K562 (cell line): Measurements from ENCODE around the gene SLC16A13. TPM values are rescaled to one million over a fixed set of nuclear protein-coding genes. Genes with fewer than 3 reads are reported as not detected.

Experiments
- BACH1 ChIP-seq: fragments of 200-800 bp; sonication (Bioruptor generic); IDR thresholded peaks from 2 replicates; pipeline ENCODE4 v1.6.1; 2016; ENCODE audit warnings: missing genetic modification characterization, missing compliant biosample characterization
- CXXC5 ChIP-seq: fragments of 250-450 bp; sonication (Bioruptor Pico); IDR thresholded peaks from 2 replicates; pipeline ENCODE4 v1.8.0; 2022; ENCODE audit warnings: inconsistent platforms, mild to moderate bottlenecking, moderate library complexity
- DPF2 ChIP-seq: fragments of 450-650 bp; IDR thresholded peaks from 2 replicates; pipeline ENCODE4 v1.6.1; 2016
- ETV5 ChIP-seq: sonication (generic); formaldehyde crosslinking; IDR thresholded peaks from 2 replicates; pipeline ENCODE4 v1.4.0; 2020; ENCODE audit warnings: low read depth, mild to moderate bottlenecking, missing genetic modification reagents
- FOXK2 ChIP-seq, 2 experiments: fragments of 450-650 bp; IDR thresholded peaks in 1 of 2; conservative IDR thresholded peaks in 1 of 2; 2 replicates each; pipeline ENCODE4 v1.6.1; 2016; ENCODE audit warnings: low read depth in 2 of 2, mild to moderate bottlenecking in 1 of 2
- HNRNPLL ChIP-seq: fragments of 200-400 bp; formaldehyde crosslinking; IDR thresholded peaks from 2 replicates; pipeline ENCODE4 v1.6.1; 2017; ENCODE audit warnings: low read length, low read depth, mild to moderate bottlenecking; ENCODE audit not compliant: poor library complexity, severe bottlenecking
- NRF1 ChIP-seq, 2 experiments: fragments of 450-650 bp; IDR thresholded peaks in 1 of 2; conservative IDR thresholded peaks in 1 of 2; 2 replicates each; pipeline ENCODE4 v1.6.1; 2014; ENCODE audit warnings: mild to moderate bottlenecking in 2 of 2
- POLR2G ChIP-seq: fragments of 200-400 bp; formaldehyde crosslinking; IDR thresholded peaks from 2 replicates; pipeline ENCODE4 v1.6.1; 2017; ENCODE audit warnings: low read depth, mild to moderate bottlenecking, antibody characterized with exemption, low read length, moderate library complexity
- RBFOX2 ChIP-seq: fragments of 200-400 bp; formaldehyde crosslinking; IDR thresholded peaks from 2 replicates; pipeline ENCODE4 v1.6.1; 2017; ENCODE audit warnings: low read depth, mild to moderate bottlenecking, low read length, moderate library complexity
- RFX1 ChIP-seq: fragments of 450-650 bp; IDR thresholded peaks from 2 replicates; pipeline ENCODE4 v1.6.1; 2016; ENCODE audit warnings: mild to moderate bottlenecking, moderate library complexity
- SIN3B ChIP-seq: fragments of 450-650 bp; IDR thresholded peaks from 2 replicates; pipeline ENCODE4 v1.6.1; 2017; ENCODE audit warnings: low read depth, mild to moderate bottlenecking, moderate library complexity
- TAF9B ChIP-seq: fragments of 450-650 bp; IDR thresholded peaks from 2 replicates; pipeline ENCODE4 v1.6.1; 2018; ENCODE audit warnings: mild to moderate bottlenecking; ENCODE audit not compliant: partially characterized antibody
- ZKSCAN1 ChIP-seq: fragments of 150-350 bp; IDR thresholded peaks from 2 replicates; pipeline ENCODE4 v1.6.1; 2016; ENCODE audit warnings: low read depth, low read length
- ZNF609 ChIP-seq: sonication (generic); formaldehyde crosslinking; IDR thresholded peaks from 2 replicates; pipeline ENCODE4 v1.8.1; 2023; ENCODE audit warnings: missing genetic modification reagents, mild to moderate bottlenecking, borderline replicate concordance
- polyA plus RNA-seq, 8 experiments: library from polyadenylated mRNA; depleted of rRNA in 4 of 8; stranded (reverse) in 5 of 8; unstranded in 3 of 8; fragments of >200 nt; fragmentation: Nextera tagmentation in 2 of 8; fragmentation: Illumina TruSeq in 1 of 8; extraction: Ambion mirVana in 2 of 8; extraction: Trizol in 1 of 8; gene quantifications; 2 replicates each; pipeline versions ENCODE4 v1.2.1 to v1.2.3, GENCODE V29; 2011 to 2014; ENCODE audit warnings: inconsistent platforms in 1 of 8, missing spikeins in 1 of 8
- total RNA-seq, 7 experiments: library from RNA; depleted of rRNA in 6 of 7; stranded (reverse); fragments of >200 nt in 6 of 7; fragmentation: Illumina TruSeq in 2 of 7; extraction: Trizol in 2 of 7; gene quantifications; 2 replicates each; pipeline versions ENCODE4 v1.2.1 to v1.2.3, GENCODE V29; 2011 to 2021; ENCODE audit warnings: low replicate concordance in 1 of 7
- TF ChIP-seq, protein P1 (sequence below), 3 experiments: IDR thresholded peaks in 2 of 3; conservative IDR thresholded peaks in 1 of 3; 2 replicates each; pipeline ENCODE4 v1.5.1; 2011 to 2012; ENCODE audit warnings: low read length in 3 of 3, mild to moderate bottlenecking in 3 of 3, control low read depth in 2 of 3, improper control_type of control experiment in 1 of 3, inconsistent platforms in 1 of 3, low read depth in 1 of 3, mixed read lengths in 1 of 3, moderate library complexity in 1 of 3; ENCODE audit not compliant: insufficient read depth in 2 of 3
- TF ChIP-seq, protein P2 (sequence below), 2 experiments: fragments of 450-650 bp; conservative IDR thresholded peaks; 2 replicates each; pipeline ENCODE4 v1.6.1; 2017; ENCODE audit warnings: mild to moderate bottlenecking in 2 of 2, moderate library complexity in 2 of 2
- TF ChIP-seq, protein P3 (sequence below): sonication (generic); formaldehyde crosslinking; IDR thresholded peaks from 2 replicates; pipeline ENCODE4 v1.8.0; 2022; ENCODE audit warnings: mild to moderate bottlenecking, missing genetic modification reagents

SLC16A13 gene
- total and polyA plus RNA-seq, 9 of the 15 experiments (the other 6 are each of a cell fraction or from before 2014, with no cell fraction given), result 0.04 to 5.6 (median 0.87) TPM

DNA sequence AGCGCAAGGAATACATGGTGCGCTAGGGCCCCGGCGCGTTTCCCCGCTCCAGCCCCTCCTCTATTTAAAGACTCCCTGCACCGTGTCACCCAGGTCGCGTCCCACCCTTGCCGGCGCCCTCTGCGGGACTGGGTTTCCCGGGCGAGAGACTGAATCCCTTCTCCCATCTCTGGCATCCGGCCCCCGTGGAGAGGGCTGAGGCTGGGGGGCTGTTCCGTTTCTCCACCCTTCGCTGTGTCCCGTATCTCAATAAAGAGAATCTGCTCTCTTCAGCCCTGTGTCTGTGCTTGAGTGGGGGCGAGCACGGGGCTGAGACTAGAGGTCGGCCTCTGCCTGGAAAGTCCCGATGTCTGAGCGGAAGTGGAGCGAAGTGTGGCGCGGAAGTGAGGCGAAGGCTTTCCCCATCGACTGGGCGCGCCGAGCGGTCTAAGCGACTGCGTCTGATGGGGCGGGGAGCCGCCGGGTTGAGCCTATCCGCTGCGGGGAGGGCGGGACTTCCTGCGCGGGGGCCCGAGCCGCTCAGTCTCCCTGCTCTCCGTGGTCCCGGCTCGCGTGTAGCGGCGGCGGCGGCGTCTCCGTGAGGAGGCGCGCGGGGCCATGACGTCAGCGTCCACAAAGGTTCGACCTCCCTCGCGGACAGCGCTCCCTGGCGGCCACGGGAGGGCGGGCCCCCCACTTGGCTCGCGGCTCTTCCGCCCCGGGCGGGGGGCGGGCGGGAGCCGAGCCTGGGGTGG lies 21.4 kb upstream of the SLC16A13 start (continued):
- TF ChIP-seq RBFOX2 (peak; percentile 93), ZKSCAN1 (0 out of 2 replicates have a peak, but pooled peaks have one; percentile 44), CXXC5 (CRISPR knock-in tag) (peak; percentile 83), BACH1 (tag) (no peak), TAF9B (peak; percentile 25), HNRNPLL (peak; percentile 44), NRF1 (conservative IDR thresholded peaks at IDR 0.05 in 1 of 2, IDR thresholded peaks at IDR 0.05 in 1 of 2) (peak; percentile 86 to 89), ZNF609 (CRISPR knock-in tag) (no peak), SIN3B (peak; percentile 33; the same call in 1 of the 2 replicates), ETV5 (peak; percentile 58; the same call in 1 of the 2 replicates), DPF2 (no peak), FOXK2 (conservative IDR thresholded peaks at IDR 0.05 in 1 of 2, IDR thresholded peaks at IDR 0.05 in 1 of 2; ENCODE audit: low read depth in 2 of 2) (peak; percentile 35 to 63; a peak in 3 of 4 replicates), POLR2G (peak; percentile 91), RFX1 (no peak)
- TF ChIP-seq, protein P1, sequence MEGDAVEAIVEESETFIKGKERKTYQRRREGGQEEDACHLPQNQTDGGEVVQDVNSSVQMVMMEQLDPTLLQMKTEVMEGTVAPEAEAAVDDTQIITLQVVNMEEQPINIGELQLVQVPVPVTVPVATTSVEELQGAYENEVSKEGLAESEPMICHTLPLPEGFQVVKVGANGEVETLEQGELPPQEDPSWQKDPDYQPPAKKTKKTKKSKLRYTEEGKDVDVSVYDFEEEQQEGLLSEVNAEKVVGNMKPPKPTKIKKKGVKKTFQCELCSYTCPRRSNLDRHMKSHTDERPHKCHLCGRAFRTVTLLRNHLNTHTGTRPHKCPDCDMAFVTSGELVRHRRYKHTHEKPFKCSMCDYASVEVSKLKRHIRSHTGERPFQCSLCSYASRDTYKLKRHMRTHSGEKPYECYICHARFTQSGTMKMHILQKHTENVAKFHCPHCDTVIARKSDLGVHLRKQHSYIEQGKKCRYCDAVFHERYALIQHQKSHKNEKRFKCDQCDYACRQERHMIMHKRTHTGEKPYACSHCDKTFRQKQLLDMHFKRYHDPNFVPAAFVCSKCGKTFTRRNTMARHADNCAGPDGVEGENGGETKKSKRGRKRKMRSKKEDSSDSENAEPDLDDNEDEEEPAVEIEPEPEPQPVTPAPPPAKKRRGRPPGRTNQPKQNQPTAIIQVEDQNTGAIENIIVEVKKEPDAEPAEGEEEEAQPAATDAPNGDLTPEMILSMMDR (IDR thresholded peaks at IDR 0.05 in 2 of 3, conservative IDR thresholded peaks at IDR 0.05 in 1 of 3; ENCODE audit: insufficient read depth in 2 of 3, low read depth in 1 of 3, low read length in 3 of 3), result peak in 2 of 3 experiments; percentile 63 to 74; a peak in 5 of 6 replicates
- TF ChIP-seq, protein P2, sequence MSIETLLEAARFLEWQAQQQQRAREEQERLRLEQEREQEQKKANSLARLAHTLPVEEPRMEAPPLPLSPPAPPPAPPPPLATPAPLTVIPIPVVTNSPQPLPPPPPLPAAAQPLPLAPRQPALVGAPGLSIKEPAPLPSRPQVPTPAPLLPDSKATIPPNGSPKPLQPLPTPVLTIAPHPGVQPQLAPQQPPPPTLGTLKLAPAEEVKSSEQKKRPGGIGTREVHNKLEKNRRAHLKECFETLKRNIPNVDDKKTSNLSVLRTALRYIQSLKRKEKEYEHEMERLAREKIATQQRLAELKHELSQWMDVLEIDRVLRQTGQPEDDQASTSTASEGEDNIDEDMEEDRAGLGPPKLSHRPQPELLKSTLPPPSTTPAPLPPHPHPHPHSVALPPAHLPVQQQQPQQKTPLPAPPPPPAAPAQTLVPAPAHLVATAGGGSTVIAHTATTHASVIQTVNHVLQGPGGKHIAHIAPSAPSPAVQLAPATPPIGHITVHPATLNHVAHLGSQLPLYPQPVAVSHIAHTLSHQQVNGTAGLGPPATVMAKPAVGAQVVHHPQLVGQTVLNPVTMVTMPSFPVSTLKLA (conservative IDR thresholded peaks at IDR 0.05), result peak; percentile 66 to 79
- TF ChIP-seq, protein P3, sequence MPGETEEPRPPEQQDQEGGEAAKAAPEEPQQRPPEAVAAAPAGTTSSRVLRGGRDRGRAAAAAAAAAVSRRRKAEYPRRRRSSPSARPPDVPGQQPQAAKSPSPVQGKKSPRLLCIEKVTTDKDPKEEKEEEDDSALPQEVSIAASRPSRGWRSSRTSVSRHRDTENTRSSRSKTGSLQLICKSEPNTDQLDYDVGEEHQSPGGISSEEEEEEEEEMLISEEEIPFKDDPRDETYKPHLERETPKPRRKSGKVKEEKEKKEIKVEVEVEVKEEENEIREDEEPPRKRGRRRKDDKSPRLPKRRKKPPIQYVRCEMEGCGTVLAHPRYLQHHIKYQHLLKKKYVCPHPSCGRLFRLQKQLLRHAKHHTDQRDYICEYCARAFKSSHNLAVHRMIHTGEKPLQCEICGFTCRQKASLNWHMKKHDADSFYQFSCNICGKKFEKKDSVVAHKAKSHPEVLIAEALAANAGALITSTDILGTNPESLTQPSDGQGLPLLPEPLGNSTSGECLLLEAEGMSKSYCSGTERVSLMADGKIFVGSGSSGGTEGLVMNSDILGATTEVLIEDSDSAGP (CRISPR knock-in tag), result 0 out of 2 replicates have a peak, but pooled peaks have one; percentile 17
